Right lobe of liver (tissue), 6 donors: ENCODE data around the gene PTPN1. TPM values are rescaled to one million over a fixed set of nuclear protein-coding genes. Genes with fewer than 3 reads are reported as not detected.

Experiments used
- ATAC-seq, 4 donors: fragments of 200-7000 bp; cut with Tn5 transposase; one replicate each; pipeline ENCODE4 v1.9.1; 2020; ENCODE audit warnings: mild to moderate bottlenecking in 4 of 4, moderate library complexity in 4 of 4
- DNase-seq, 3 donors: peaks; one replicate each; pipeline ENCODE4 v3.0.0-alpha.2; 2020
- H3K27ac ChIP-seq, 3 donors: fragments of 200-600 bp; one replicate each; pipeline ENCODE4 v1.8.0; 2022
- H3K27me3 ChIP-seq, 2 donors: fragments of 200-600 bp; one replicate each; pipeline ENCODE4 v1.8.0; 2022
- H3K36me3 ChIP-seq, 4 donors: fragments of 200-600 bp; sonication (generic) in 1 of 4; one replicate each; pipeline versions ENCODE4 v1.5.1 to v1.8.0; 2017 to 2022; ENCODE audit warnings: control low read depth in 1 of 4
- H3K4me1 ChIP-seq, 4 donors: fragments of 200-600 bp; sonication (generic) in 1 of 4; one replicate each; pipeline versions ENCODE4 v1.5.1 to v1.8.0; 2017 to 2022; ENCODE audit warnings: control low read depth in 1 of 4
- H3K4me3 ChIP-seq, 3 donors: fragments of 200-600 bp; one replicate each; pipeline ENCODE4 v1.8.0; 2022
- H3K9me3 ChIP-seq, 4 donors: fragments of 200-600 bp; sonication (generic) in 1 of 4; one replicate each; pipeline versions ENCODE4 v1.5.1 to v1.8.0; 2017 to 2022; ENCODE audit warnings: control low read depth in 1 of 4
- POLR2A ChIP-seq: fragments of 450-650 bp; IDR thresholded peaks from one replicate; pipeline ENCODE4 v1.6.1; 2017; ENCODE audit warnings: antibody characterized with exemption, mild to moderate bottlenecking
- WGBS: methylation state at CpG from one replicate; pipeline ENCODE4 v1.1.6; 2018; ENCODE audit warnings: low coverage, low lambda C conversion rate; ENCODE audit not compliant: insufficient coverage; ENCODE audit errors: missing lambda C conversion rate; 5-methylcytosine and 5-hydroxymethylcytosine counted together
- intact Hi-C, 2 donors: fragments of 100-400 bp; cut with DNase I; formaldehyde crosslinking; loops; one replicate each; pipeline versions ENCODE4 v1.11.2 to v1.14.1; 2022
- total RNA-seq, 6 experiments: library from RNA; depleted of rRNA in 2 of 6; stranded (reverse); fragments of >200 nt in 2 of 6; fragmentation: NEBNext Ultra II Directional in 3 of 6; extraction: Animal tissue kit (Norgen Biotek cat#: 25700) in 3 of 6; gene quantifications; one replicate each; pipeline versions ENCODE4 v1.1.0 to v1.2.4, GENCODE V29; 2016 to 2023
- TF ChIP-seq, protein P1 (sequence below), 4 donors: fragments of 200-600 bp in 3 of 4; fragments of 450-650 bp in 1 of 4; IDR thresholded peaks; one replicate each; pipeline versions ENCODE4 v1.5.1 to v1.8.0; 2016 to 2022; ENCODE audit warnings: antibody characterized with exemption in 4 of 4, mild to moderate bottlenecking in 2 of 4
- donor health status: DM: no; HTN: yes; CAD: no.
- donor health status: DM: no; HTN: no; CAD: no.
- donor health status: DM: no; HTN: no; CAD: no.
- donor health status: DM: no; HTN: yes; CAD: no.
- donor health status: DM: no; HTN: yes; CAD: no.

The PTPN1 gene
- total RNA-seq, 6 experiments from 2014 or later, result 9.5 to 14.9 (median 12.6) TPM

DNA sequence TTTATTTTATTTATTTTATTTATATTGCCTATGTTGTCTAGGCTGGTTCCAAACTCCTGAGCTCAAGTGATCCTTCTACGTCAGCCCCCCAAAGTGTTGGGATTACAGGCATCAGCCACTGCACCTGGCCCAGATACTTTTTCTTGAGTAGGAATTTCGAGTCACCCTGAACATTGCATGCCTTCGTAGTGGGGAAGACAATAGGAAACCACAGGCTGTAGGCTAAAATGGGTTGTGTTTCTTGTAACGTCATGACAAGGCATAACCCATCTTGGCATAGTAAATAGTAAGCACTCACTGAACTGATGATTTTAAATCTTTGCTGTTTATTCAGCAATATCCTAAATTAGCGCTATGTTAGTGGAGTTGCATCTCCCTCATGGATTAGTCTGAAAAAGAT, 34.9 kb downstream of the PTPN1 start:
- Histone ChIP-seq H3K4me3 (no peak overlapping the region), H3K36me3 (peaks cover 0 to 3% (median 0%) of the 10 kb centered on the region in 4 donors), H3K9me3 (no peaks in the 10 kb centered on the region), H3K27ac (no peak overlapping the region), H3K4me1 (peaks cover 0 to 11% (median 3%) of the 10 kb centered on the region in 4 donors), H3K27me3 (no peaks in the 10 kb centered on the region)
- intact Hi-C loops, result no loop called here
- ATAC-seq (no peak), DNase-seq (no peak)
- WGBS, result 68% methylated on average over 4 of the region's 5 CpGs
- no peak for TF ChIP-seq POLR2A
- TF ChIP-seq, protein P1, sequence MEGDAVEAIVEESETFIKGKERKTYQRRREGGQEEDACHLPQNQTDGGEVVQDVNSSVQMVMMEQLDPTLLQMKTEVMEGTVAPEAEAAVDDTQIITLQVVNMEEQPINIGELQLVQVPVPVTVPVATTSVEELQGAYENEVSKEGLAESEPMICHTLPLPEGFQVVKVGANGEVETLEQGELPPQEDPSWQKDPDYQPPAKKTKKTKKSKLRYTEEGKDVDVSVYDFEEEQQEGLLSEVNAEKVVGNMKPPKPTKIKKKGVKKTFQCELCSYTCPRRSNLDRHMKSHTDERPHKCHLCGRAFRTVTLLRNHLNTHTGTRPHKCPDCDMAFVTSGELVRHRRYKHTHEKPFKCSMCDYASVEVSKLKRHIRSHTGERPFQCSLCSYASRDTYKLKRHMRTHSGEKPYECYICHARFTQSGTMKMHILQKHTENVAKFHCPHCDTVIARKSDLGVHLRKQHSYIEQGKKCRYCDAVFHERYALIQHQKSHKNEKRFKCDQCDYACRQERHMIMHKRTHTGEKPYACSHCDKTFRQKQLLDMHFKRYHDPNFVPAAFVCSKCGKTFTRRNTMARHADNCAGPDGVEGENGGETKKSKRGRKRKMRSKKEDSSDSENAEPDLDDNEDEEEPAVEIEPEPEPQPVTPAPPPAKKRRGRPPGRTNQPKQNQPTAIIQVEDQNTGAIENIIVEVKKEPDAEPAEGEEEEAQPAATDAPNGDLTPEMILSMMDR (IDR thresholded peaks at IDR 0.05), result no peak

DNA sequence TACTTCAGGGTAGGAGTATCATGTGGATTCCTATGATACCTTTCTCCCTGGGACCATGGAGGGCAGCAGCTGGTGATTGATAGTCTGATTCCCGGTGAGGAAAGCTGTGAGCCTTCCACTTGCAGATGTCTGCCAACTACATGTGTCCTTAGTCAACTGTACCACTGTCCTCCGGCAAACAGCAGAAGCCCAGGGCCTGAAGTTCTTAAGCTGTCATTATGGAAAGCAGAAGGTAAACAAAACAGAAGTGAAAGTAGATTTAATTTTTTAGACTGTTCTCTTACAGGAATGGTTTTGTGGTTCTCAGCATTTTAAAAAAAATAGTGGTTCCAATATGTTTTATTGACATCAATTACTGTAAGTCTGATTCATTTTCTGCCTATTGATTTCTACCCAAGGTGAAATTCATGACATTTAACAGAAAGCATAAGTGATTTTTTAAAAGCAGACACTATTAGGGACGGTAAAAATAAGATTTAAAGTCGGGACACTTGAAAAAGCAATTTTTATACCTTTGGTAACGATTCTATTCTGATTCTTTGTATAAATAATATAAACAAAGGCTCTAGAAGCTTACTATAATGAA, 36.6 kb downstream of the PTPN1 start:
- Histone ChIP-seq H3K9me3 (no peaks in the 10 kb centered on the region), H3K4me3 (no peak overlapping the region), H3K36me3 (peaks cover 0 to 3% (median 0%) of the 10 kb centered on the region in 4 donors), H3K27ac (no peak overlapping the region), H3K27me3 (no peaks in the 10 kb centered on the region), H3K4me1 (peaks cover 0 to 5% (median 3%) of the 10 kb centered on the region in 4 donors)
- ATAC-seq (peak; percentile 63 to 78 (median 76)), DNase-seq (no peak)
- WGBS, result 46% methylated on average over 5 of the region's 5 CpGs
- intact Hi-C loops, result no loop called here
- TF ChIP-seq, protein P1 (IDR thresholded peaks at IDR 0.05), result no peak
- no peak for TF ChIP-seq POLR2A

DNA sequence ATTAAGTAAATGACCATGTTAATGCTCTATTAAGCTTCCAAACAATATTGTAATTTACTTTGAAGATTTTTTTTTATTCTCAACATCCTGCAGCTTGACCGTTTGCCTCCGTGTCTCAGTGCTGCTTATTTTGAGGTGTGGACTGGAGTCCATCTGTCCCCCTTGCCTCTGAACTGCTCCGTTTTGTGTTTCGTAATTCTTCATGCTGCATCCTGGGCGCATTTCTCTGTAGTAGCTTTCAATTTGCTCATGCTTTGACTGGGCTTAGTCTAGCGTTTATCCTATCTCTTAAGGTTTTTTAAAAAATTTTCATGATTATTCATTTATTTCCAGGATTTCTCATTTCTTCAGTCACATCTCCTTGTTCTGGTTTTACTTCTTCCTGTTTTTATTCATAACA, 37.8 kb downstream of the PTPN1 start:
- DNase-seq (no peak), ATAC-seq (no peak)
- H3K9me3 ChIP-seq, result no peaks in the 10 kb centered on the region
- H3K27me3 ChIP-seq, result no peaks in the 10 kb centered on the region
- 39% methylated on average over 6 of the region's 6 CpGs for WGBS
- no peak for TF ChIP-seq POLR2A
- TF ChIP-seq, protein P1 (IDR thresholded peaks at IDR 0.05), result no peak
- intact Hi-C loops, result no loop called here
- H3K4me1 ChIP-seq, result peaks cover 0 to 5% (median 3%) of the 10 kb centered on the region in 4 donors
- H3K27ac ChIP-seq, result no peak overlapping the region
- H3K4me3 ChIP-seq, result no peak overlapping the region
- H3K36me3 ChIP-seq, result peaks cover 0 to 3% (median 0%) of the 10 kb centered on the region in 4 donors

DNA sequence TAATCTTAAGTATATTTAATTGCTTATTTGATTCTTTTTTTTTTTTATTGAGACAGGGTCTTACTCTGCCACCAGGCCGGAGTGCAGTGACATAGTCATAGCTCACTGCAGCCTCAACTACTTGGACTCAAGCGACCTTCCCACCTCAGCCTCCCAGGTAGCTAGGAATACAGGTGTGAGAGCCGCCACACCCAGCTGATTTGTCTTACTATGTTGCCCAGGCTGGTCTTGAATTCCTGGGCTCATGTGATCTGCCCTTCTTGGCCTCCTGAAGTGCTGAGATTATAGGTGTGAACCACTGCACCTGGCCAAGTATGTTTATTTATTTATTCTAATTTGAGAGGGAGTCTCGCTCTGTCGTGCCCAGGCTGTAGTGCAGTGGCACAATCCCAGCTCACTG, 38.2 kb downstream of the PTPN1 start:
- Histone ChIP-seq H3K27ac (no peak overlapping the region), H3K36me3 (peaks cover 0 to 3% (median 0%) of the 10 kb centered on the region in 4 donors), H3K27me3 (no peaks in the 10 kb centered on the region), H3K9me3 (no peaks in the 10 kb centered on the region), H3K4me3 (no peak overlapping the region), H3K4me1 (peaks cover 0 to 5% (median 3%) of the 10 kb centered on the region in 4 donors)
- DNase-seq, result no peak
- intact Hi-C loops, result no loop called here
- 80% methylated on average over 5 of the region's 5 CpGs for WGBS
- ATAC-seq, result no peak
- TF ChIP-seq, protein P1 (IDR thresholded peaks at IDR 0.05), result no peak
- no peak for TF ChIP-seq POLR2A
